OCI-LY3 (cell line): ENCODE measurements around the gene TACSTD2.

Experiments
- EZH2phosphoT487 ChIP-seq: fragments of 200-600 bp; shearing (Covaris generic); IDR thresholded peaks from 2 replicates; pipeline ENCODE4 v1.6.1; 2018; ENCODE audit warnings: antibody characterized with exemption, mixed run types, low read depth
- TF ChIP-seq, protein P1 (sequence below): fragments of 200-600, 300-600 bp; sonication (generic); IDR thresholded peaks from 2 replicates; pipeline ENCODE4 v1.5.1; 2014; ENCODE audit warnings: antibody characterized with exemption, low read length, low read depth

GRCh38 chr1:58587667-58588066 lies 10.6 kb upstream of the TACSTD2 start:
- TF ChIP-seq, protein P1, sequence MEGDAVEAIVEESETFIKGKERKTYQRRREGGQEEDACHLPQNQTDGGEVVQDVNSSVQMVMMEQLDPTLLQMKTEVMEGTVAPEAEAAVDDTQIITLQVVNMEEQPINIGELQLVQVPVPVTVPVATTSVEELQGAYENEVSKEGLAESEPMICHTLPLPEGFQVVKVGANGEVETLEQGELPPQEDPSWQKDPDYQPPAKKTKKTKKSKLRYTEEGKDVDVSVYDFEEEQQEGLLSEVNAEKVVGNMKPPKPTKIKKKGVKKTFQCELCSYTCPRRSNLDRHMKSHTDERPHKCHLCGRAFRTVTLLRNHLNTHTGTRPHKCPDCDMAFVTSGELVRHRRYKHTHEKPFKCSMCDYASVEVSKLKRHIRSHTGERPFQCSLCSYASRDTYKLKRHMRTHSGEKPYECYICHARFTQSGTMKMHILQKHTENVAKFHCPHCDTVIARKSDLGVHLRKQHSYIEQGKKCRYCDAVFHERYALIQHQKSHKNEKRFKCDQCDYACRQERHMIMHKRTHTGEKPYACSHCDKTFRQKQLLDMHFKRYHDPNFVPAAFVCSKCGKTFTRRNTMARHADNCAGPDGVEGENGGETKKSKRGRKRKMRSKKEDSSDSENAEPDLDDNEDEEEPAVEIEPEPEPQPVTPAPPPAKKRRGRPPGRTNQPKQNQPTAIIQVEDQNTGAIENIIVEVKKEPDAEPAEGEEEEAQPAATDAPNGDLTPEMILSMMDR: no peak
- TF ChIP-seq EZH2phosphoT487: no peak
